NCI-H1694 (cell line): ENCODE measurements around the gene DEPDC5.
"Not testable (repeated sequence)": the region's sequence is repeated elsewhere in the genome, so short reads cannot be mapped to it uniquely, and the experiment has no call there.

Experiments used
- DNase-seq: peaks from one replicate; lab custom pipeline; 2025; lab: John Stamatoyannopoulos, UW

Gene DEPDC5

DNA sequence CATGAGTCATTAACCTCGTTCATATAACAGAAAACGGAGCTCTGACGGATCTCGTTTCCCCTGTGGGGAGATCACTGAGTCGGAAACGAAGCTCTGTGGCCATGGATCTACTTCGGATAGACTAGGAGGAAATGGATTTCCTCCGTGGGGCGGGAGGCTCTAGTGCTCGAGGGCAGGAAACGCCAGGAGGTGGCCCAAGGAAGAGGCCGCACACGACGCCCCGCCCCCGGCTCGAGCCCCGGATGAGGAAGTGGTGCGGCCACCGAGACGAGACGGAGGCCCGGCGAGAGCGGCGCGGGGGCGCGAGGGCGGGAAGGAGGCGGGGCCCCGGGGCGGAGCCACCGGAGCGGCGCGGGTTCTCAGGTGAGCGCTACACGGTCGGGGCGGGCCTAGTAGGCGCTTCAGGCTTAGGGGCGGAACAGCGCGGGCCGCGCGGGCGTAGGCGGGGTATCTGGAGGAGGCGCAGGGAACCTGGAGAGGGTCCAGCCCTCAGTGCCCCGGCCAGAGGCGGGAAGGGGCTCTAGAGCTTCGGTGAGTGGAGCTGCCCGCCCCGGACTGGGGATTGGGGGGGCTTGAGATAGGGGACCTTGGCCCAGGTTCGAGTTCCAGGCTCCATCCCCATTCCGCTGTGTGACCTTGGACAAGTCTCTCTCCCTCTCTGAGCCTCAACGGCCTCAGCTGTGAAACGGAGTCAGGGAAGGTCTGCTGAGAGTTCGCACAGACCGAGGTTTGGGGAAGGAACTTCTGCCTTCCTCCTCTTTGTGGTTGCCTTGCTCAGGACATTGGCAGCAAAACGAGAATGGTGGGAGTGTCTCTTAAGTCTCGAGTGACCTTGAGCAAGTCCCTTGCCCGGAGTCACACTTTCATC lies at the start of gene DEPDC5:
DEPDC5 (plus strand) TSS at position 386 of the 868 bp plus-strand sequence. CDS start 903 bp downstream, outside the sequence.
- DNase-seq: peak; percentile 71

DNA sequence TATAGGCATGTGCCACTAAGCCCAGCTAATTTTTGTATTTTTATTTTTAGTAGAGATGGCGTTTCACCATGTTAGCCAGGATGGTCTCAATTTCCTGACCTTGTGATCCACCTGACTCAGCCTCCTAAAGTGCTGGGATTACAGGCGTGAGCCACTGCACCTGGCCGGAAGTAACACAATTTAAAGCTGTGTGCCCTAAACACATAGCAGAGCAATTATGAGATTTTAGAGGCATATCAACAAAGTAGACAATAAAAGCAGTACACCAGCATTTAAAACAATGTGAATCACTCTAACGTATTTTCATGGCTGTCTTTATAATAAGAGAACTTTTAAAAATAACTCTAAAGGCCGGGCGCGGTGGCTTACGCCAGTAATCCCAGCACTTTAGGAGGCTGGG lies 46.3 kb upstream of the DEPDC5 start:
- no peak for DNase-seq

DNA sequence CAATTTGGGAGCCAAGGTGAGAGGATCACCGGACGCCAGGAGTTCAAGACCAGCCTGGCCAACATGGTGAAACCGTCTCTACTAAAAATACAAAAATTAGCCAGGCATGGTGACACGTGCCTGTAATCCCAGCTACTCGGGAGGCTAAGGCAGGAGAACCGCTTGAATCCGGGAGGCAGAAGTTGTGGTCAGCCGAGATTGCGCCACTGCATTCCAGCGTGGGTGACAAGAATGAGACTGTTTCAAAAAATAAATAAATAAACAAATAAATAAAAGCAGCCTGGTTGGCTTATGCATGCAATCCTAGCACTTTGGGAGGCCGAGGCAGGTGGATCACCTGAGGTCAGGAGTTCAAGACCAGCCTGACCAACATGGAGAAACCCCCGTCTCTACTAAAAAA lies 42.6 kb upstream of the DEPDC5 start:
- not testable (repeated sequence) for DNase-seq

DNA sequence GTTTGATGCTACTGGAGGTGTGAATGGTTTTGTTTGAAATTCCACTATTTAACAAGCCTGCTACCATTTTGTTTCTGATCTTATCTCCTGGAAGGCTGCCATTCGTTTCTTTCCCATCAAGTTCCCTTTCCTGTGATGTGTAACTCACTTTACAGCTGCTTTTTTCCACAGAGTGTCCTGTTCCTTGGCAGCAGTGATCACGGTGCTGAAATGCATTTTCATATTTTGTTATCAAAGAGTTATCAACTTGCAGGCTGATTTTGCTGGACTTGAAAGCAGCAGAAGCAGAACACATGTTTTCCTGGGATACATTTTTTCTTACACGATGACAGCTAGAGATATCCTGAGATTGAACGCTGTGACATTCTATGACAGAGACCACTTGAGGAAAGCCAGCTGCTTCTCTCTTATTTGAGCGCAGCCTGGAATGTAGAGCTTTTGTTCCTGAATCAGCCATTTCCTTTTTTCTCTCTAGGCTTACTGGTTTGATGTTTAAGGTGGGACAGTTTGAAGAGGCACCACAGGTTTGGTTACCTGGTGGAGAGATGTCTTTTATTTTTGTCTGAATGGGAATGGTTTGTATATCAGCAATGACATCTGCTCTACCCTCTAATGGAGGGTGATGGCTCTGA lies 38.6 kb upstream of the DEPDC5 start:
- no peak for DNase-seq

DNA sequence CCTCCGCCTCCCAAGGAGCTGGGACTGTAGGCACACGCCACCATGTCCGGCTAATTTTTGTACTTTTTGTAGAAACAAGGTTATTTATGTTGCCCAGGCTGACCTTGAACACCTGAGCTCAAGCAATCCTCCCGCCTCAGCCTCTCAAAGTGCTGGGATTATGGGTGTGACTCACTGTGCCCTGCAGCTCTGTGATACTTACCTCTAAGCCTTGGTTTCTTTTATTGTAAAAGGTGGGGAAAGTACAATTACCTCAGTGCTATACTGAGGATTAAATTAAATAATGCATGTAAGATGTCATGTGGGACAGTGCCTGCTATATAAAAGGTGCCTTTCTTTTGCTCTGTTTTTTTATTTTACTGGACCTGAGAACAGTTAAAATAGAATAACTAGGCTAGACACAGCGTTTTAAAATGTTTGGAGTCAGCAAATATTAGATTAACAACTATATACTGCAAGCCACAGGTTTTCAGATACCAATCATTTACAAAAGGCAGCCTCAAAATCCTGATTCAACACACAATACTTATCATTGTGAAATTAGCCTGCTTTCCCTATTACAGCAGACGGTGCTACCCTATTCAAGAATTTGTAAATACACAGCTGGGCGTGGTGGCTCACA lies 33.9 kb upstream of the DEPDC5 start:
- no peak for DNase-seq

DNA sequence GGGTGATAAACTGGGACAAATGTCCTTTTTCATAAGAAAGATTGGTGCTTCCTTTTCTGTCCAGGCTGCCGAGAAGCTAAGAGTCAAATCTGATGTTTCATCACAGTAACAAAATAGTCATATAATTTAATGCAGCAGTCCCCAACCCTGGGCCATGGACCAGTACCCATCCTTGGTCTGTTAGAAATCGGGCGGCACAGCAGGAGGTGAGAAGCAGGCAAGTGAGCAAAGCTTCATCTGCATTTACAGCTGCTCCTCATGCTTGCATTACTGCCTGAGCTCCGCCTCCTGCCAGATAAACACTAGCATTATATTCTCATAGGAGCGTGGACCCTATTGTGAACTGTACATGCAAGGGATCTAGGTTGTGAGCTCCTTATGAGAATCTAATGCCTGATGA lies 30.1 kb upstream of the DEPDC5 start:
- no peak for DNase-seq

DNA sequence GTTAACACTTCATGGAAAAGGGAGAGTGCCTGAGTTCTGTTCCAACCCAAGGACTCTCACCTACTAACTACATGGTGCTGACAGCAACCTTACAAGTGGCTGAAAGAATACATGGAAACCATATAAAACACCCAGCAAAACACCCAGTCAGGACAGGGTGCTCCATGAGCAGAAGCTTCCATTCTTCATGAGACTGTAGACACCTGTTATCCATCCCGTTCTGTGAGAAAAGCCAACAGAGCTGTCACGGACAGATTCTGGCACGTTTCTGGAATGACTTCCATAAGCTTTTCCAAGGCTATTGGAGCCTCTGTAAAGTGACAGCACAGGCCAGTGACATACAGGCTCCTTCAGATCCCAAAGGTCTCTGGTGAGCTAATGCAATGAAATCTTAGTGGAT lies 27.1 kb upstream of the DEPDC5 start:
- no peak for DNase-seq

DNA sequence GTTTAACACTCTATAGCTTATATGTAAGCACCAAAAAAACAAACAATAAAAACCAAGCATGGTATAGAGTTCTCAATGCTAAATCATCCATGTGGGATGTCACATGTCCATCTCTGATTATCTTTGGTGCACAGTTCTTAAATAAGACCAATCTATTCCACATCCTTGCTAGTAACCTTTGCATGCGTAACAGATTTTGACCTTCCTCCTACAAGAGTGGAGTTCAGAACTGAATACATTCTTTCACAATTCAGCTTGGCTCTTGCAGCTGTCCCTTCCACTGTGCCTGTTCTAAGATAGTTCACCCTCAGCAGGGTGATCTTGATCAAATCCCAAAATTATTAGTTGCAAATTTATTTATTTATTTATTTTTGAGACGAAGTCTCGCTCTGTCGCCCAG lies 25.0 kb upstream of the DEPDC5 start:
- DNase-seq: no peak

DNA sequence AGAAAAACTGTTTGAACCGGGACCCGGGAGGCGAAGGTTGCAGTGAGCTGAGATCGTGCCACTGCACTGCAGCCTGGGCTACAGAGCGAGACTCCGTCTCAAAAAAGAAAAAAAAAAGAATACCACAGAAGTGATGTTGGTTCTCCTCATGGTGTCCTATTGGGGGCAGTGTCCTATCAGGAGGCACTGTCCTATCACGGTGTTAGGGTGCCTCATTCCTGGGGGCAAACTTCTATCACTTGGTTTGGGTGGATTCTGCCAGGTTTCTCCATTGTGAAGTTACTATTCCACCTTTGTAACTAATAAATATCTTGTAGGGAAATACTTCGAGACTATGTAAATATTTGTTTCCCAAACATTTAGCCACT lies 23.5 kb upstream of the DEPDC5 start:
- no peak for DNase-seq

DNA sequence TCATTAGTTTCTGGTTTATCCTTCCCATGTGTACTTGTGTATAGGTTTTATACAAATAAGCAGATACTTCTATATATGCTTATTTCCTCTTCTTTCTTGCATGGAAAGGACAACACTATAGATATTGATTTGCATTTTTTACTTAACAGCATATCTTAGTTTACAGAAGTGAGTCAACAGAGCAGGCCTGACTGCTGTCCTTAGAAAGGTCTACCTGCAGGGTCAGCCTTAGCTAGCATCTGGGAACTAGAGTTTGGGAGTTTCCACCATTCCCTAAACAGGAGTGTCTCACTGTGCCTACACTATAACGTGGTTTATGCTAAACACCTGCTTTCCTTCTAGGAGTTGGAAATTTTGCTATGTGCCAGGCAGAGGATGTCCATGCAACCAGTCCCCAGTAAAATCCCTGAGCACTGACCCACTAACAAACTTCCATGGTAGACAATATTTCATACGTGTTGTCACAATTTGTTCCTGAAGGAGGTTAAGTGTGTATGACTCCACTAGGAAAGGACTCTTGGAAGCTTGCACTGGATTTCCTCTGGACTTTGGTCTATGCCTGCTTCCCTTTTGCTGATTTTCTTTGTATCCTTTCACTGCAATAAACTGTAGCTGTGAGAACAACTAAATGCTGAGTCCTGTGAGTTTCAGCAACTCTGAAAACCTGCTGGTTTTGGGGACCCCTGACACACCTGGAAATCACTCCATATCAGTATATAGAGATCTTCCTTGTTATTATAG lies 21.6 kb upstream of the DEPDC5 start:
- DNase-seq: no peak

DNA sequence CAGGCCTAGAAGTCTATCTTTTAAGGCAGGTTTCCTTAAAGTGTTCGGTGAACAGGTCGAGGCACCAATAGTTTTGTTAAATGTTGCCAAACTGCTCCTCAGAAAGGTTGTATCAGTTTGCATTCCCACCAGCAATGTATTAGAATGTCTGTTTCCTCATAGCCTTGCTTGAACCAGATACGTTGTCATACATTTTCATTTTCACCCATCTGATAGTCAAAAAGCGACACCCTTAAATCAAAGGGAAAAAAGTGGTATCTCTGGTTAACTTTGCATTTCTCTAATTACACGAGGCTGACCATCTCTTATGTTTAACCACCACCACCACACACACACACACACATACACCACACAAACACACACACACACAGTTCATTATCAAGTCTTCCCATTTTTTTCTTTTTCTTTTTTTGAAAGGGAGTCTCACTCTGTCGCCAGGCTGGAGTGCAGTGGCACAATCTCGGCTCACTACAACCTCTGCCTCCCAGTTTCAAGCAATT lies 20.2 kb upstream of the DEPDC5 start:
- no peak for DNase-seq

DNA sequence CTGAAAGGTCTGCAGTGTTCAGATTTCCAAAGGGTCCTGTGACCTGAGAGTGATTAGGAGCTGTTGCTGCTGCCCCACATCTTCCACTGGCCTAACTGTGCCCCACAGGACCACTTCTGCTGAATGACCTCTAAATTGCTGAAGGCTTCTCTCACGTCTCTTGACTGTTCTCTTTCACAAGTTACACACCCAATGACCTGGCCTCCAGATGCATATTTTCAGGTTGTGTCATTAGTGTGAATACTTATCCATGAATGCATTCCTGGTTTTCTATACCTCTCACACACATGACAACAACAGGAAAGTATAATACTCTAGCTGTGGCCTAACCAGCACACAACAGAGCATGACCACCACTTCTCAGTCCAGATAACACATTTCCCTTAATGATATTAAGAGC lies 19.3 kb upstream of the DEPDC5 start:
- no peak for DNase-seq

DNA sequence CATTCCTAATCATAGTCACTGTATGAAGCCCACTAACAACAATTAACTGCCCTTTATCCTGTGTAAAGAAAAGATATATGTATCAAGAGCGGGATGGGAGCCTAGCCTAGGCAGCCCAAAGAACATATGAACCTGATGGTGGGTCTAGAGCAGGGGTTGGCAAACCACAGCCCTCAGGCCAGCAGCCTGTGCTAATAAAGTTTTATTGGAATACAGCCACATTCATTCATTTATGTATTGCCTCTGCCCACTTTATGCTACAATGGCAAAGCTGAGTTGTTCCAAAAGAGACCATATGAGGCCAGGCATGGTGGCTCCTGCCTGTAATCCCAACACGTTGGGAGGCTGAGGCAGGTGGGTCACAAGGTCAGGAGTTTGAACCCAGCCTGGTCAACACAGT lies 17.4 kb upstream of the DEPDC5 start:
- no peak for DNase-seq

DNA sequence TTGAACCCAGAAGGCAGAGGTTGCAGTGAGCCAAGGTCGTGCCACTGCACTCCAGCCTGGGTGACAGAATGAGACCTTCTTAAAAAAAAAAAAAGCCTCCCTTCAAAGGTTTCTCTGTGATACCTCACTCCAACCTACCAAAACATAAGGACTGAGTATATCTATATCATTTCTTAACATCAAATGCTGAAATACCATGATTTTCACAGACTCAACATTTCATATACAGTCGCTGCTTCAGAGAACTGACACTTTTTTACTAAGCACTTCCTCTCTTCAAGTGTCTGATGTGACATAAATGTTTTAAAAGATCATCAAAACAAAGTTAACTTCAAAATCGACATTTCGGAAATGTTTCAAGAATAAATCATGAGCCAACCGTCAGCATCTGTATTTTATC lies 15.9 kb upstream of the DEPDC5 start:
- DNase-seq: no peak

DNA sequence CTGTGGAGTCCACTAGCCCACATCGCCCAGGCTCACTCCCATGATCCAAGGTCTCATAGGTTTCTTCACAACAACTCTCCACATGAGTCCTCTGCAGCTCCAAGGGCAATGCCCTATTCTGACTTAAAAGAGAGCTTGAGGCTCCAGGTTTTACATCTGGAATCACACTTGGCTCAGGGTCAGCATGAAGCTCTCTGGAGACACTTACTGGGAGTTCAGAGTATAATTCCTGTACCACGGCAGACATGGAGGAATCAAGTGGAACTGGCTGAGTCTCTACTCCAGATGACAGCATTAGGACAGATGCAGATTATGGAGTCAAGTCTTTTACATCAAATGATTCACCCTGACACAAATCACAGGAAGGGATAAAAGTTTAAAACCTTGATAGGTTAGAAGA lies 15.3 kb upstream of the DEPDC5 start:
- DNase-seq: no peak

DNA sequence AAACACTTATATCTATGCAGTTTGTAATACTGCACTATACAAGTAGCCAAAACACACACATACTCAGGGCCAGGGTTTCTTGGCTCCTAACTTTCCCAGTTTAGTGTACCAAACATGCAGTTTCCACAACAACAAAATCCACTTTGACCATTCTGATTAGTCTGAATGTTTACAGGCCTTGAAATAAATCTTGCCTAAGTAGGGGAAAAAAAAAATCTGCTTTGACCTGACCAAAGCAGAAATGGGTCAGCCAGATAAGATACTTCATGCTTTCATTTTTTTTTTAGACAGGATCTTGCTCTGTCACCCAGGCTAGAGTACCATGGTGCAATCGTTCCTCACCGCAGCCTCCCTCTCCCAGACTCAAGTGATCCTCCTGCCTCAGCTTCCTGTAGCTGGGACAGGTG lies 14.0 kb upstream of the DEPDC5 start:
- no peak for DNase-seq

DNA sequence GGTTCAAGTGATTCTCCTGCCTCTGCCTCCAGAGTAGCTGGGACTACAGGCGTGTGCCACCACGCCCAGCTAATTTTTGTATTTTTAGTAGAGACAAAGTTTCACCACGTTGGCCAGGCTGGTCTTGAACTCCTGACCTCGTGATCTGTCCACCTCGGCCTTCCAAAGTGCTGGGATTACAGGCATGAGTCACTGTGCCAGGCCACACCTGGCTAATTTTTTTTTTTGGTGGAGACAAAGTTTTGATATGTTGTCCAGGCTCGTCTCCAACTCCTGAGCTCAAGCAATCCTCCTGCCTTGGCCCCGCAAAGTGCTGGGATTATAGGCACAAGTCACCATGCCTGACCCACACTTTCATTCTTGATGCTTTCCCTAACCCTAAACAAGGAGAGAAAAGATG lies 13.5 kb upstream of the DEPDC5 start:
- not testable (repeated sequence) for DNase-seq

DNA sequence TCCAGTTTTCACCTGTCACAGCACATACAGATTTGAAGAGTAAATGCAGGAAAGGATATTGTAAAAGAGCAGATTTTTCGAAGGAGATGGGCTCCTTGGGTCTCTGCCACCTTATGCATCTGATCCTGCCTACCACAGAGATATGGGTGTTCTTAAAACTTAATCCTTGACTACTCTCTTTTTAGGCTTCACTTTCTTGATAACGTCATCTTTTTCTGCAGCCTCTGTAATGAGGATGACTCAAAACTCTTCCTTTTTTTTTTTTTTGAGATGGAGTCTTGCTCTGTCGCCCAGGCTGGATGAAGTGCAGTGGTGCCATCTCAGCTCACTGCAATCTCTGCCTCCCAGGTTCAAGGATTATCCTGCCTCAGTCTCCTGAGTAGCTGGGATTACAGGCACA lies 11.7 kb upstream of the DEPDC5 start:
- DNase-seq: no peak

DNA sequence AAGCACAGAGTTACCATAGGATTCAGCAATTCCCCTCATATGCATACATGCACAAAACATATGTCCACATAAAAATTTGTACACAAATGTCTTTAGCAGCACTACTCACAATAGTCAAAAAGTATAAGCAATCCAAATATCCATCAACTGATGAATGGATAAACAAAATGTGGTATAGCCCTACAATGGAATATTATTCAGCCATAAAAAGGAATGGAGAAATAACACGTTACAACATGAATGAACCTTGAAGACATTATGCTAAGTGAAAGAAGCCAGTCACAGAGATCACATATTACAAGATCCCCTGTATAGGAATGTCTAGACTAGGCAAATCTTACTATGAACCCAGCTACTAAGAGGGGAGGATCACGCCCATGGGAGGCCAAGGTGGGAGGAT lies 11.1 kb upstream of the DEPDC5 start:
- DNase-seq: no peak

DNA sequence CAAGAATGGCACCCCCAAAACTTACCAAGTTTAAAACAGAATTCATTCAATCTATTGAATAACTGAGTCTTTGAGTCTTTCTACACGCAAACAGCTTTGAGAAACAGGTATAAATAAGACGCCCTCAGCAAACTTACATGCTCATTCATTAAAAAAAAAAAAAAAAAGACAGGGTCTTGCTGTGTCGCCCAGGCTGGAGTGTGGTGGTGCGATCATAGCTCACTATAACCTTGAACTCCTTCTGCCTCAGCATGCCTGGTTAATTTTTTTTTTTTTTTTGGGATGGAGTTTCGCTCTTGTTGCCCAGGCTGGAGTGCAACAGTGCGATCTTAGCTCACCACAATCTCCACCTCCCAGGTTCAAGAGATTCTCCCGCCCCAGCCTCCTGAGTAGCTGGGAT lies 9.9 kb upstream of the DEPDC5 start:
- no peak for DNase-seq

DNA sequence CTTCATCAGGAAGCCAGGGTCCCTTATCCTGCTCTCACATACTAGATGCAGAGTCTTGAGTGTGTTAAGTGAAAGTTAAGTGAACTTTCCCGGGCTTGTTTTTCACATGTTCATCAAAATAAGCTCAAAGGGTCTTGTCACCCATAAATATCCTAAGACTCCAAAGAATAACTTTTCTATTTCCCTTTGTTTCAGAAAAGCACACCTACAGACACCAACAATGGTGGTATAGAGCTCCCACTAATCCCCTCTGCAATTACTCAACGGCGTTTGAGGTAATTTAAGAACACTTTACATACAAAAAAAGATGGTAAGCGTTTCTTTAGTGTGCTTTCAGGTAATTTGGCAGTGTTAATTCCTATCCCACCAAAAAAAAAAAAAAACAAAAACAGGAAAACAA lies 6.4 kb upstream of the DEPDC5 start:
- DNase-seq: no peak

DNA sequence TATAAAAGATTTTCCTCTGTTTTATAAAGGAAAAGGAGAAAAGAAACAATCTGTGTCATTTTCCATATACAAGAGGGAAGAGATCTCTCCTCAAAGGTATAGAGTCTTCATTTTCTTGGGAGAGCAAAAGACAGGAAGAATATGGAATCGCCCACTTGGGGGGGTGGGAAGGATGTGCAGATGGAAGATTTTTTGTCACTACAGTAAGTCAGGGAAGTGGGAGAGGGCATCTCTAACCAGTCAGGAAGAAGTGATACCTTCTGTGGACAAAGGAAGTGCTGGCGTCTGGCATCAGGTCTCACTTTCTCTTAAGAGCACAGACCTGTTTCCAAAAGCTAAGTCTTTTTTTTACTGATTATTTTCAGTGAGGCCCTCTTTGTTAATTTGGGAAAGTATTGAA lies 5.3 kb upstream of the DEPDC5 start:
- no peak for DNase-seq
